ENCODE measurements around the gene SLC13A2. TPM values are rescaled to one million over a fixed set of nuclear protein-coding genes. Genes with fewer than 3 reads are reported as not detected.

SLC13A2 gene
- total RNA-seq, 1 experiment from 2014 or later, result 0.57 TPM

DNA sequence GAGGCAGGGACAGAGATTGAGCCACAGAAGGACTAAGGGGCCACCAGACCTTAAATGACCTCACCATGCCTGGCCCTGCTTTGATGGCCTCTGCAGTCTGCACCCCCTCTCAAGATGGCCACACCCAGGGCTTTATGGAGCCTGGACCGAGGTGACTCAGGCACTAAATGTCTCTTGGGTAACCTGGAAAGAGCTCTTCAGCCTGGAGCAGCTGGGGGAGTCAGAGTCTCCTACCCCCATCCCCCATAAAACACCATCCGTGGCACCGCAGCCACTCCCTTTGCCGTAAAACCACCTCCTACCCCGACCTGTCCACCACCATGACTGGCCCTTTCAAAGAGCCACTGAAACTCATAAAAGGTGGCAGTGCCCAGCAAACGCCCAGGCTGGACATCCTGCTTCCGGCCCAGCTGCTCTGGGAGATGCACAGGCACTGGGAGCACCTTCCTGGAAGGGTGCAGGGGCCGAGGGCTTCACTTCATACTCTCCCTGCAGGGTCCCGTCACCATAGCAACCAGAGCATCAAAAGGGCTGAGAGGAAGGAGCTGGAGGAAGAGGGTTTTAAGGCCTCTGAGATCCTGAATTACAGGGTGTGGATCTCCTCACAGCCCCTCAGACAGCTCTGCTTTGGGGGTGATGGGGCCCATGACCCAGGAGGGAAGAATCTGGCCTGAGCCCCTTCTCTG is 55.0 kb downstream of the SLC13A2 start:
- Mint-ChIP-seq H3K4me1 (ENCODE audit: low read depth, unreplicated experiment) (peaks cover 21% of the 10 kb centered on the region), H3K27ac (ENCODE audit: unreplicated experiment) (no peak overlapping the region), H3K36me3 (ENCODE audit: insufficient read depth, unreplicated experiment) (peaks cover 7% of the 10 kb centered on the region), H3K27me3 (ENCODE audit: insufficient read depth, unreplicated experiment) (no peaks in the 10 kb centered on the region), H3K4me3 (ENCODE audit: unreplicated experiment) (no peak overlapping the region), H3K9me3 (ENCODE audit: unreplicated experiment) (no peaks in the 10 kb centered on the region)
- H3K27me3 ChIP-seq (replicated peaks; ENCODE audit: control insufficient read depth, insufficient read depth, low read length), result no peaks in the 10 kb centered on the region
- H3K4me1 ChIP-seq, result peaks cover 37% of the 10 kb centered on the region
- no TSS peak for BruUV-seq (replicated peaks)
- POLR2A ChIA-PET, result no interaction called here
- no peaks in the 10 kb centered on the region for H3K9me3 ChIP-seq
- no peak for TF ChIP-seq CTCF (IDR thresholded peaks at IDR 0.05; ENCODE audit: insufficient read depth in 1 of 2, low read depth in 1 of 2, low read length in 1 of 2, severe bottlenecking in 1 of 2, unreplicated experiment in 1 of 2)
- no peak for DNase-seq
- no peak overlapping the region for H3K4me3 ChIP-seq (ENCODE audit: low read depth, low read length)
- CTCF ChIA-PET, result no interaction called here
- no peaks in the 10 kb centered on the region for H3K36me3 ChIP-seq (ENCODE audit: control insufficient read depth, insufficient read depth, low read length)
- intact Hi-C loops (cut with micrococcal nuclease; ENCODE audit: unreplicated experiment), result no loop called here

- H3K4me3 Mint-ChIP-seq (ENCODE audit: unreplicated experiment), result no peak overlapping the region
- ChIA-PET CTCF (no interaction called here), POLR2A (no interaction called here)
- H3K27ac Mint-ChIP-seq (ENCODE audit: unreplicated experiment), result no peak overlapping the region
- no peaks in the 10 kb centered on the region for H3K27me3 ChIP-seq (replicated peaks; ENCODE audit: control insufficient read depth, insufficient read depth, low read length)
- H3K36me3 Mint-ChIP-seq (ENCODE audit: insufficient read depth, unreplicated experiment), result peaks cover 7% of the 10 kb centered on the region
- H3K36me3 ChIP-seq (ENCODE audit: control insufficient read depth, insufficient read depth, low read length), result no peaks in the 10 kb centered on the region
- H3K9me3 ChIP-seq, result no peaks in the 10 kb centered on the region
- H3K4me1 Mint-ChIP-seq (ENCODE audit: low read depth, unreplicated experiment), result peaks cover 16% of the 10 kb centered on the region
- no peaks in the 10 kb centered on the region for H3K9me3 Mint-ChIP-seq (ENCODE audit: unreplicated experiment)
- no TSS peak for BruUV-seq (replicated peaks)
- intact Hi-C loops (cut with micrococcal nuclease; ENCODE audit: unreplicated experiment), result no loop called here
- no peaks in the 10 kb centered on the region for H3K27me3 Mint-ChIP-seq (ENCODE audit: insufficient read depth, unreplicated experiment)
- peaks cover 33% of the 10 kb centered on the region for H3K4me1 ChIP-seq
- TF ChIP-seq CTCF (IDR thresholded peaks at IDR 0.05; ENCODE audit: insufficient read depth in 1 of 2, low read depth in 1 of 2, low read length in 1 of 2, severe bottlenecking in 1 of 2, unreplicated experiment in 1 of 2), result no peak
- DNase-seq, result no peak
- H3K4me3 ChIP-seq (ENCODE audit: low read depth, low read length), result no peak overlapping the region
Observed at GRCh38 chr17:28529013-28529400, 55.6 kb downstream of the SLC13A2 start.

DNA sequence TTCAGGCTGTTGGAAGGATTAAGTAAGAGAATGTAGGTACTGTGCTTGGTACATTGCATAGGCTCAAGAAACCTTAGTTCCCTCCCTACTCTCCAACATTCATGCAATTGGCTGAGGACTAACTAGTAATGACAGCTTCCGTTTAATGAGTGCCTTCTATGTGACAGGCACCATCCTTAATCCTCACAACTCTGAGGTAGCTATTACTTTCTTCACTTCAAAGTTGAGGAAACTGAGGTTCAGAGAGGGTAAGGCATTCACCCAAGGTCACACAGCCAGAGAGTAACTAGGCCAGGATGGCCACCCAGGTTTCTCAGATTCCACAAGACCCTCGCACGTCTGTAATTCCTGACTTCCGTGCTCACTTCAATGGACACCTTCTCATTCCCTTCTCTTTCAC is 56.8 kb downstream of the SLC13A2 start:
- no peak for DNase-seq
- Histone ChIP-seq H3K4me1 (peaks cover 20% of the 10 kb centered on the region), H3K36me3 (ENCODE audit: control insufficient read depth, insufficient read depth, low read length) (no peaks in the 10 kb centered on the region), H3K4me3 (ENCODE audit: low read depth, low read length) (no peak overlapping the region), H3K9me3 (no peaks in the 10 kb centered on the region), H3K27me3 (replicated peaks; ENCODE audit: control insufficient read depth, insufficient read depth, low read length) (no peaks in the 10 kb centered on the region)
- intact Hi-C loops (cut with micrococcal nuclease; ENCODE audit: unreplicated experiment), result no loop called here
- POLR2A ChIA-PET, result no interaction called here
- no peak overlapping the region for H3K4me3 Mint-ChIP-seq (ENCODE audit: unreplicated experiment)
- no peak for TF ChIP-seq CTCF (IDR thresholded peaks at IDR 0.05; ENCODE audit: insufficient read depth in 1 of 2, low read depth in 1 of 2, low read length in 1 of 2, severe bottlenecking in 1 of 2, unreplicated experiment in 1 of 2)
- BruUV-seq (replicated peaks), result no TSS peak
- no peak overlapping the region for H3K27ac Mint-ChIP-seq (ENCODE audit: unreplicated experiment)
- no peaks in the 10 kb centered on the region for H3K36me3 Mint-ChIP-seq (ENCODE audit: insufficient read depth, unreplicated experiment)
- no peaks in the 10 kb centered on the region for H3K9me3 Mint-ChIP-seq (ENCODE audit: unreplicated experiment)
- peaks cover 3% of the 10 kb centered on the region for H3K4me1 Mint-ChIP-seq (ENCODE audit: low read depth, unreplicated experiment)
- H3K27me3 Mint-ChIP-seq (ENCODE audit: insufficient read depth, unreplicated experiment), result no peaks in the 10 kb centered on the region
- CTCF ChIA-PET, result no interaction called here

All from Caco-2 (cell line).